Right lung (tissue), 5 donors: ENCODE measurements around the gene MED12. TPM values are rescaled to one million over a fixed set of nuclear protein-coding genes. Genes with fewer than 3 reads are reported as not detected.
A peak's percentile ranks its signal among the peaks of the same experiment; 100 is the strongest.

Experiments used
- DNase-seq, 2 donors: peaks; one replicate each; pipeline ENCODE4 v3.0.0-alpha.2; 2013
- polyA plus RNA-seq, 5 donors: library from polyadenylated mRNA; unstranded; fragments of 120-200 nt; gene quantifications; one replicate each; pipeline versions ENCODE4 v1.2.1 to v1.2.3, GENCODE V29; 2013; ENCODE audit warnings: inconsistent platforms in 1 of 5, low replicate concordance in 1 of 5; ENCODE audit not compliant: insufficient read length in 5 of 5, insufficient read depth in 1 of 5

The MED12 gene
- polyA plus RNA-seq, 5 donors, result 49.7 to 65.0 (median 57.6) TPM

GRCh38 chrX:71106427-71106826 lies 12.0 kb upstream of the MED12 start, which contains the start of gene CXorf65:
Gene CXorf65, minus strand, starts transcription at chrX:71106740. Its CDS starts 184 bp downstream, at chrX:71106556.
- DNase-seq, result no peak

GRCh38 chrX:71107245-71107644 lies 11.2 kb upstream of the MED12 start:
- no peak for DNase-seq

- DNase-seq, result no peak
These were observed 10.5 kb upstream of the MED12 start for GRCh38 chrX:71107762-71108360.

- no peak for DNase-seq
These were observed 9.3 kb upstream of the MED12 start for GRCh38 chrX:71109051-71109450.

GRCh38 chrX:71111141-71111843 lies 7.1 kb upstream of the MED12 start, which contains the start of gene IL2RG:
Gene IL2RG, minus strand, starts transcription at chrX:71111577. Its CDS starts 38 bp downstream, at chrX:71111539.
- DNase-seq, result no peak

- DNase-seq, result no peak
These were observed 6.4 kb upstream of the MED12 start for GRCh38 chrX:71111921-71112431.

- no peak for DNase-seq
These were observed 1.0 kb upstream of the MED12 start for GRCh38 chrX:71117358-71117757.

- no peak for DNase-seq
These were observed 664 bp downstream of the MED12 start for GRCh38 chrX:71118985-71119535.

GRCh38 chrX:71128166-71128833 lies 9.9 kb downstream of the MED12 start:
- no peak for DNase-seq

- peak in 1 of 2 donors; percentile 48 for DNase-seq
These were observed 10.7 kb downstream of the MED12 start for GRCh38 chrX:71128915-71129765.

GRCh38 chrX:71131510-71131909 lies 13.1 kb downstream of the MED12 start:
- DNase-seq, result no peak

- no peak for DNase-seq
These were observed 22.0 kb downstream of the MED12 start for GRCh38 chrX:71140440-71140839.

- DNase-seq, result no peak
These were observed 25.1 kb downstream of the MED12 start for GRCh38 chrX:71143508-71143907.

- DNase-seq, result no peak
These were observed 26.3 kb downstream of the MED12 start, which contains the start of gene NLGN3 for GRCh38 chrX:71144651-71145050. Gene NLGN3, plus strand, starts transcription at chrX:71144841. Its CDS starts 2,909 bp downstream, at chrX:71147750.

- DNase-seq, result no peak
These were observed 29.3 kb downstream of the MED12 start for GRCh38 chrX:71147496-71148277.

- no peak for DNase-seq
These were observed 29.9 kb downstream of the MED12 start for GRCh38 chrX:71148278-71148663.

- no peak for DNase-seq
These were observed 33.0 kb downstream of the MED12 start for GRCh38 chrX:71151366-71151765.

GRCh38 chrX:71154196-71154595 lies 35.8 kb downstream of the MED12 start:
- DNase-seq, result no peak

GRCh38 chrX:71154641-71155040 lies 36.2 kb downstream of the MED12 start:
- no peak for DNase-seq

GRCh38 chrX:71158603-71159002 lies 40.2 kb downstream of the MED12 start:
- DNase-seq, result no peak
